HEK293 (cell line): Measurements from ENCODE around the gene RACGAP1.

Experiments used
- CTCF ChIP-seq: fragments of 450-650 bp; formaldehyde crosslinking; IDR thresholded peaks from 2 replicates; pipeline ENCODE4 v1.5.1; 2016; ENCODE audit warnings: missing biosample characterization, missing genetic modification characterization
- GLI4 ChIP-seq: fragments of 450-650 bp; formaldehyde crosslinking; IDR thresholded peaks from 2 replicates; pipeline ENCODE4 v1.5.1; 2016; ENCODE audit warnings: missing biosample characterization, missing genetic modification characterization
- PRDM4 ChIP-seq: fragments of 450-650 bp; formaldehyde crosslinking; IDR thresholded peaks from 2 replicates; pipeline ENCODE4 v1.5.1; 2017; ENCODE audit warnings: missing biosample characterization, missing genetic modification characterization
- REPIN1 ChIP-seq: fragments of 450-650 bp; formaldehyde crosslinking; IDR thresholded peaks from 2 replicates; pipeline ENCODE4 v1.5.1; 2017; ENCODE audit warnings: missing biosample characterization, missing genetic modification characterization, low read depth
- SCRT1 ChIP-seq: fragments of 450-650 bp; formaldehyde crosslinking; IDR thresholded peaks from 2 replicates; pipeline ENCODE4 v1.5.1; 2016; ENCODE audit warnings: missing biosample characterization, missing genetic modification characterization, borderline replicate concordance
- ZBTB10 ChIP-seq: fragments of 450-650 bp; formaldehyde crosslinking; IDR thresholded peaks from 2 replicates; pipeline ENCODE4 v1.5.1; 2016; ENCODE audit warnings: missing biosample characterization, missing genetic modification characterization
- ZBTB21 ChIP-seq: fragments of 450-650 bp; formaldehyde crosslinking; IDR thresholded peaks from 2 replicates; pipeline ENCODE4 v1.5.1; 2017; ENCODE audit warnings: missing biosample characterization, missing genetic modification characterization
- ZNF10 ChIP-seq: fragments of 450-650 bp; formaldehyde crosslinking; IDR thresholded peaks from 2 replicates; pipeline ENCODE4 v1.5.1; 2017; ENCODE audit warnings: missing biosample characterization, missing genetic modification characterization
- ZNF274 ChIP-seq, 2 experiments: fragments of 200-500 bp in 1 of 2; fragments of 450-650 bp in 1 of 2; sonication (Bioruptor generic) in 1 of 2; formaldehyde crosslinking in 1 of 2; IDR thresholded peaks; 2 replicates each; pipeline versions ENCODE4 v1.5.1 to v1.6.1; 2014 to 2016; ENCODE audit warnings: borderline replicate concordance in 1 of 2, inconsistent platforms in 1 of 2, low read length in 1 of 2, missing biosample characterization in 1 of 2, missing genetic modification characterization in 1 of 2
- ZNF324 ChIP-seq: fragments of 450-650 bp; formaldehyde crosslinking; IDR thresholded peaks from 2 replicates; pipeline ENCODE4 v1.5.1; 2016; ENCODE audit warnings: missing biosample characterization, missing genetic modification characterization
- ZNF362 ChIP-seq: fragments of 450-650 bp; formaldehyde crosslinking; IDR thresholded peaks from 2 replicates; pipeline ENCODE4 v1.5.1; 2016; ENCODE audit warnings: missing biosample characterization, missing genetic modification characterization
- TF ChIP-seq, protein P1 (sequence below): fragments of 450-650 bp; formaldehyde crosslinking; IDR thresholded peaks from 2 replicates; pipeline ENCODE4 v1.5.1; 2017; ENCODE audit warnings: missing biosample characterization, missing genetic modification characterization

DNA sequence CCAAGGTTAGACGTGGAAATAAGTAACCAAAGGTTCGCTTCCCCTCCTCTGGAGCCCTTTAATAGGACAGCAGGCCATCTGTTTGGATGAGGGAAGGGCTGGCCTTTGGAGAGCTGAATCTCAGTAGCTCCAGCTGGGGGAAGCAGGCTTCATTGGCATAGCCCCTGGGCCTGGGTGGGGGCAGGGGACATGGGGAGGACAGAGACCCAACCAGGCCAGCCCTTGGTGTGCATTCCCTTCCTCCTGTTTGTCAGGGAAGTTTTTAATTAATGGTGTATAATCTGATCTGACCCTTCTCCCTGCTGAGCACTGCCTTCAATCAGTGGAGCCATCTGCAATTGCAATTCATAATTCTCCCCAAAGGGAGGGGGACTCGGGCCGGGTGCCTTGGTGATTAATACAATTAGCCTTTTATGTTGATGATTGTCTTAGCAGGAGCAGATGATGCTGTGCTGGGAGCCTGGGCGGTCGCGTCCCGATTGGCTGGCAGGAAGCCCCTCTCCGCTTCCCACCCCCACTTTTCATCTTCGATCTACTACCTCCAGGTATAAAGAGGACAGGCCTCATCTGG lies 46.2 kb downstream of the RACGAP1 start:
- no peak for TF ChIP-seq ZNF324 (tag by site-specific recombination)
- TF ChIP-seq CTCF (tag by site-specific recombination) = no peak
- no peak for TF ChIP-seq ZNF274 (IDR thresholded peaks at IDR 0.05; ENCODE audit: low read length)
- no peak for TF ChIP-seq ZNF274 (tag by site-specific recombination; IDR thresholded peaks at IDR 0.05; ENCODE audit: borderline replicate concordance)
- TF ChIP-seq REPIN1 (tag by site-specific recombination) = no peak
- TF ChIP-seq PRDM4 (tag by site-specific recombination) = no peak
- TF ChIP-seq, protein P1, sequence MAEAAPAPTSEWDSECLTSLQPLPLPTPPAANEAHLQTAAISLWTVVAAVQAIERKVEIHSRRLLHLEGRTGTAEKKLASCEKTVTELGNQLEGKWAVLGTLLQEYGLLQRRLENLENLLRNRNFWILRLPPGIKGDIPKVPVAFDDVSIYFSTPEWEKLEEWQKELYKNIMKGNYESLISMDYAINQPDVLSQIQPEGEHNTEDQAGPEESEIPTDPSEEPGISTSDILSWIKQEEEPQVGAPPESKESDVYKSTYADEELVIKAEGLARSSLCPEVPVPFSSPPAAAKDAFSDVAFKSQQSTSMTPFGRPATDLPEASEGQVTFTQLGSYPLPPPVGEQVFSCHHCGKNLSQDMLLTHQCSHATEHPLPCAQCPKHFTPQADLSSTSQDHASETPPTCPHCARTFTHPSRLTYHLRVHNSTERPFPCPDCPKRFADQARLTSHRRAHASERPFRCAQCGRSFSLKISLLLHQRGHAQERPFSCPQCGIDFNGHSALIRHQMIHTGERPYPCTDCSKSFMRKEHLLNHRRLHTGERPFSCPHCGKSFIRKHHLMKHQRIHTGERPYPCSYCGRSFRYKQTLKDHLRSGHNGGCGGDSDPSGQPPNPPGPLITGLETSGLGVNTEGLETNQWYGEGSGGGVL (tag by site-specific recombination) = no peak
- no peak for TF ChIP-seq ZBTB21 (tag by site-specific recombination)
- no peak for TF ChIP-seq SCRT1
- no peak for TF ChIP-seq GLI4 (tag by site-specific recombination)
- no peak for TF ChIP-seq ZBTB10 (tag by site-specific recombination)
- no peak for TF ChIP-seq ZNF10 (tag by site-specific recombination)
- TF ChIP-seq ZNF362 (tag by site-specific recombination) = no peak
